ENCODE results near the gene MVB12B. TPM values are rescaled to one million over a fixed set of nuclear protein-coding genes. Genes with fewer than 3 reads are reported as not detected.

MVB12B gene
- total RNA-seq, 1 donor from 2014 or later, result 47.5 TPM

- Histone ChIP-seq H3K27me3 (no peaks in the 10 kb centered on the region), H3K27ac (peak overlapping the region; percentile 19), H3K4me1 (no peaks in the 10 kb centered on the region), H3K9me3 (no peaks in the 10 kb centered on the region), H3K36me3 (no peaks in the 10 kb centered on the region), H3K4me3 (no peak overlapping the region)
- DNase-seq (peak; percentile 30), ATAC-seq (no peak)
- no peak for TF ChIP-seq CTCF (IDR thresholded peaks at IDR 0.05)
- intact Hi-C loops (cut with DNase I), result no loop called here
Measured at GRCh38 chr9:126459965-126460843, 133.6 kb downstream of the MVB12B start.

GRCh38 chr9:126461029-126461428, 134.4 kb downstream of the MVB12B start:
- Histone ChIP-seq H3K27me3 (no peaks in the 10 kb centered on the region), H3K9me3 (no peaks in the 10 kb centered on the region), H3K4me3 (no peak overlapping the region), H3K4me1 (no peaks in the 10 kb centered on the region), H3K27ac (no peak overlapping the region), H3K36me3 (no peaks in the 10 kb centered on the region)
- DNase-seq, result no peak
- intact Hi-C loops (cut with DNase I), result no loop called here
- no peak for TF ChIP-seq CTCF (IDR thresholded peaks at IDR 0.05)
- ATAC-seq, result no peak

- no peak for DNase-seq
- intact Hi-C loops (cut with DNase I), result no loop called here
- Histone ChIP-seq H3K27ac (no peak overlapping the region), H3K36me3 (no peaks in the 10 kb centered on the region), H3K9me3 (no peaks in the 10 kb centered on the region), H3K4me3 (no peak overlapping the region), H3K4me1 (no peaks in the 10 kb centered on the region), H3K27me3 (no peaks in the 10 kb centered on the region)
- no peak for ATAC-seq
- TF ChIP-seq CTCF (IDR thresholded peaks at IDR 0.05), result no peak
Measured at GRCh38 chr9:126461608-126462007, 135.0 kb downstream of the MVB12B start.

GRCh38 chr9:126462617-126463016, 136.0 kb downstream of the MVB12B start:
- Histone ChIP-seq H3K4me1 (no peaks in the 10 kb centered on the region), H3K36me3 (no peaks in the 10 kb centered on the region), H3K9me3 (no peaks in the 10 kb centered on the region), H3K27ac (no peak overlapping the region), H3K27me3 (no peaks in the 10 kb centered on the region), H3K4me3 (no peak overlapping the region)
- no peak for TF ChIP-seq CTCF (IDR thresholded peaks at IDR 0.05)
- intact Hi-C loops (cut with DNase I), result no loop called here
- DNase-seq (peak; percentile 16), ATAC-seq (no peak)

- Histone ChIP-seq H3K27ac (no peak overlapping the region), H3K4me1 (no peaks in the 10 kb centered on the region), H3K4me3 (no peak overlapping the region), H3K36me3 (no peaks in the 10 kb centered on the region), H3K9me3 (no peaks in the 10 kb centered on the region), H3K27me3 (no peaks in the 10 kb centered on the region)
- ATAC-seq, result no peak
- peak; percentile 10 for DNase-seq
- no peak for TF ChIP-seq CTCF (IDR thresholded peaks at IDR 0.05)
- intact Hi-C loops (cut with DNase I), result no loop called here
Measured at GRCh38 chr9:126463426-126463825, 136.8 kb downstream of the MVB12B start.
